GM12878 (cell line): Measurements from ENCODE around the gene EFNB2. TPM values are rescaled to one million over a fixed set of nuclear protein-coding genes. Genes with fewer than 3 reads are reported as not detected.
A peak's percentile ranks its signal among the peaks of the same experiment; 100 is the strongest.

Experiments
- ATAC-seq: fragments of 200-7000 bp; cut with Tn5 transposase; 3 replicates; pipeline ENCODE4 v1.9.1; 2020; ENCODE audit warnings: mild to moderate bottlenecking, moderate library complexity
- BruUV-seq: library from RNA; stranded (reverse); fragments of 400-500 nt; replicated peaks from 2 replicates; lab custom pipeline; 2021; lab: Mats Ljungman, UMichigan
- CTCF ChIA-PET: fragments of 300-600 bp; sonication (Branson Sonifier 250); formaldehyde crosslinking; extraction: SDS; loops from one replicate; lab custom pipeline; 2021; ENCODE audit warnings: inconsistent platforms; lab: Yijun Ruan, JAX
- POLR2A ChIA-PET: fragments of 350-600 bp; formaldehyde crosslinking; extraction: SDS; loops from one replicate; lab custom pipeline; 2021; ENCODE audit warnings: inconsistent platforms; lab: Charles Lee
- RAD21 ChIA-PET: fragments of 300-600 bp; sonication (Branson Sonifier 250); formaldehyde crosslinking; loops from one replicate; lab custom pipeline; 2023; ENCODE audit warnings: antibody characterized with exemption; ENCODE audit not compliant: unreplicated experiment; lab: Charles Lee
- SMC1A ChIA-PET: fragments of 300-600 bp; sonication (Branson Sonifier 250); formaldehyde crosslinking; loops from one replicate; lab custom pipeline; 2023; ENCODE audit not compliant: unreplicated experiment, uncharacterized antibody; lab: Charles Lee
- DNase-seq: peaks from one replicate; pipeline ENCODE4 v3.0.0-alpha.2; 2011; ENCODE audit warnings: low read depth, low spot score
- FAIRE-seq: peaks from 3 replicates; lab custom pipeline; 2011; peaks lifted over from hg19 to GRCh38; lab: Jason Lieb, UNC
- H2AFZ ChIP-seq: 2 replicates; pipeline ENCODE4 v1.6.0; 2011; ENCODE audit warnings: low read depth, low read length, control low read depth; ENCODE audit not compliant: control insufficient read depth
- H3K27ac ChIP-seq: 2 replicates; pipeline ENCODE4 v1.5.1; 2011; ENCODE audit warnings: control low read depth; ENCODE audit not compliant: control insufficient read depth, insufficient read depth
- H3K27me3 ChIP-seq, 2 experiments: replicated peaks in 1 of 2; 2 replicates each; pipeline versions ENCODE4 v1.6.0 to v1.6.1; 2011; ENCODE audit warnings: low read length in 1 of 2; ENCODE audit not compliant: control insufficient read depth in 2 of 2, insufficient read depth in 2 of 2
- H3K36me3 ChIP-seq, 2 experiments: 2 replicates each; pipeline ENCODE4 v1.5.1; 2011; ENCODE audit warnings: low read length in 1 of 2; ENCODE audit not compliant: control insufficient read depth in 2 of 2, insufficient read depth in 2 of 2
- H3K4me1 ChIP-seq: 2 replicates; pipeline ENCODE4 v1.6.1; 2011; ENCODE audit warnings: mild to moderate bottlenecking, low read length, moderate library complexity, mixed read lengths; ENCODE audit not compliant: control insufficient read depth, insufficient read depth
- H3K4me2 ChIP-seq: 2 replicates; pipeline ENCODE4 v1.6.0; 2011; ENCODE audit warnings: control low read depth; ENCODE audit not compliant: control insufficient read depth, insufficient read depth
- H3K4me3 ChIP-seq: fragments of 200-600 bp; sonication (generic); 2 replicates; pipeline ENCODE4 v1.5.1; 2016
- H3K79me2 ChIP-seq: 2 replicates; pipeline ENCODE4 v1.6.0; 2011; ENCODE audit warnings: low read length; ENCODE audit not compliant: control insufficient read depth, insufficient read depth
- H3K9ac ChIP-seq: 2 replicates; pipeline ENCODE4 v1.8.0; 2011; ENCODE audit warnings: low read length, control low read depth, mixed read lengths; ENCODE audit not compliant: control insufficient read depth, insufficient read depth
- H3K9me3 ChIP-seq: replicated peaks from 3 replicates; pipeline ENCODE4 v1.5.1; 2011; ENCODE audit warnings: mild to moderate bottlenecking, low read length; ENCODE audit not compliant: control insufficient read depth, insufficient read depth
- H4K20me1 ChIP-seq: 2 replicates; pipeline ENCODE4 v1.6.0; 2011; ENCODE audit not compliant: control insufficient read depth, insufficient read depth
- CEBPB ChIP-seq, 2 experiments: fragments of 150-350 bp in 1 of 2; IDR thresholded peaks; 2 replicates each; pipeline ENCODE4 v1.6.1; 2012 to 2014; ENCODE audit warnings: low read depth in 2 of 2, low read length in 2 of 2, borderline replicate concordance in 1 of 2, inconsistent platforms in 1 of 2
- IKZF1 ChIP-seq: fragments of 450-650 bp; conservative IDR thresholded peaks from 2 replicates; pipeline ENCODE4 v1.6.1; 2017; ENCODE audit warnings: antibody characterized with exemption, mild to moderate bottlenecking
- NRF1 ChIP-seq: conservative IDR thresholded peaks from 2 replicates; pipeline ENCODE4 v1.6.1; 2011; ENCODE audit warnings: mild to moderate bottlenecking, low read depth, low read length, improper control_type of control experiment
- YBX1 ChIP-seq: fragments of 450-650 bp; IDR thresholded peaks from 2 replicates; pipeline ENCODE4 v1.6.1; 2016; ENCODE audit warnings: antibody characterized with exemption
- WGBS: methylation state at CpG from one replicate; pipeline ENCODE4 v1.1.6; 2016; ENCODE audit warnings: low lambda C conversion rate; ENCODE audit not compliant: insufficient replicate concordance, insufficient coverage; ENCODE audit errors: missing lambda C conversion rate; 5-methylcytosine and 5-hydroxymethylcytosine counted together
- in situ Hi-C: fragments of 300-500 bp; cut with MboI; formaldehyde crosslinking; loops from 9 replicates; pipeline ENCODE4 v1.14.3; 2018; ENCODE audit warnings: mixed read lengths
- intact Hi-C: fragments of 100-400 bp; cut with micrococcal nuclease; formaldehyde crosslinking; loops from one replicate; pipeline ENCODE4 v1.14.2; 2022; ENCODE audit not compliant: unreplicated experiment
- polyA plus RNA-seq, 11 experiments: library from polyadenylated mRNA; depleted of rRNA in 4 of 11; unstranded in 6 of 11; stranded (reverse) in 5 of 11; fragments of >200 nt; fragmentation: Nextera tagmentation in 4 of 11; fragmentation: Illumina TruSeq in 1 of 11; extraction: Ambion mirVana in 4 of 11; extraction: Trizol in 1 of 11; gene quantifications; 1 replicate in 1 of 11; 2 replicates in 10 of 11; pipeline versions ENCODE4 v1.2.1 to v1.2.3, GENCODE V29; 2011 to 2016; ENCODE audit warnings: inconsistent platforms in 2 of 11, missing spikeins in 2 of 11, low read depth in 1 of 11
- total RNA-seq, 4 experiments: library from RNA; depleted of rRNA in 3 of 4; stranded (reverse); fragments of >200 nt in 3 of 4; fragmentation: Illumina TruSeq in 1 of 4; extraction: Trizol in 1 of 4; gene quantifications; 2 replicates each; pipeline versions ENCODE4 v1.2.1 to v1.2.3, GENCODE V29; 2013 to 2021

EFNB2 gene
- total and polyA plus RNA-seq, 10 of the 15 experiments (the other 5 are each of a cell fraction or from before 2014, with no cell fraction given) = 0.12 to 1.5 (median 0.31) TPM; not detected in 1

GRCh38 chr13:106492588-106493475 lies 42.6 kb downstream of the EFNB2 start:
- ChIA-PET SMC1A (interaction anchor here (1.0 to 1.7 kb wide), 3 partner anchors 8 to 38 kb away, joined by 3 to 6 read pairs (median 3); no protein-coding TSS in a partner anchor), CTCF (no interaction called here), POLR2A (interaction anchor here (0.6 kb wide), 1 partner anchor 10 kb away, joined by 3 read pairs; no protein-coding TSS in a partner anchor), RAD21 (no interaction called here)
- Histone ChIP-seq H3K79me2 (no peaks in the 10 kb centered on the region), H3K9ac (no peak overlapping the region), H2AFZ (no peak overlapping the region), H3K9me3 (peaks cover 2% of the 10 kb centered on the region; the same call in 1 of the 3 replicates), H3K4me1 (peaks cover 6% of the 10 kb centered on the region), H4K20me1 (no peaks in the 10 kb centered on the region), H3K4me3 (no peak overlapping the region), H3K27me3 (no peaks in the 10 kb centered on the region; a peak in 1 of 4 replicates), H3K4me2 (peak overlapping the region; percentile 59), H3K27ac (no peak overlapping the region), H3K36me3 (no peaks in the 10 kb centered on the region)
- no peak for ATAC-seq
- FAIRE-seq = no peak
- in situ Hi-C loops = no loop called here
- intact Hi-C loops = no loop called here
- TF ChIP-seq IKZF1 (no peak), YBX1 (no peak), NRF1 (no peak), CEBPB (IDR thresholded peaks at IDR 0.05; ENCODE audit: borderline replicate concordance in 1 of 2, low read depth in 2 of 2, low read length in 2 of 2) (no peak)
- DNase-seq = no peak
- BruUV-seq = no TSS peak
- WGBS = 87% methylated on average over 52 of the region's 54 CpGs
